SJCRH30 (cell line): ENCODE measurements around the gene MICU2. TPM values are rescaled to one million over a fixed set of nuclear protein-coding genes. Genes with fewer than 3 reads are reported as not detected.

Experiments
- DNase-seq, 2 experiments: peaks; one replicate each; pipeline ENCODE4 v3.0.0-alpha.2; 2015 to 2020
- H3K27ac ChIP-seq: fragments of 250-450 bp; sonication (Bioruptor Pico); 2 replicates; pipeline ENCODE4 v1.5.1; 2020; ENCODE audit warnings: mild to moderate bottlenecking, moderate library complexity
- H3K27me3 ChIP-seq: fragments of 250-450 bp; sonication (Bioruptor Pico); 2 replicates; pipeline ENCODE4 v1.5.1; 2020; ENCODE audit warnings: mild to moderate bottlenecking, moderate library complexity
- H3K36me3 ChIP-seq: fragments of 250-450 bp; sonication (Bioruptor Pico); 2 replicates; pipeline ENCODE4 v1.5.1; 2020; ENCODE audit warnings: mild to moderate bottlenecking, moderate library complexity
- H3K4me1 ChIP-seq: fragments of 250-450 bp; sonication (Bioruptor Pico); 2 replicates; pipeline ENCODE4 v1.5.1; 2020; ENCODE audit warnings: mild to moderate bottlenecking, moderate library complexity
- H3K4me3 ChIP-seq: fragments of 250-450 bp; sonication (Bioruptor Pico); 2 replicates; pipeline ENCODE4 v1.5.1; 2020; ENCODE audit warnings: mild to moderate bottlenecking, moderate library complexity
- H3K9me3 ChIP-seq: fragments of 250-450 bp; sonication (Bioruptor Pico); replicated peaks from 2 replicates; pipeline ENCODE4 v1.5.1; 2020; ENCODE audit warnings: mild to moderate bottlenecking, moderate library complexity
- total RNA-seq: library from RNA; depleted of rRNA; stranded (reverse); fragments of >200 nt; shearing (Covaris generic); gene quantifications from 2 replicates; pipeline ENCODE4 v1.2.3, GENCODE V29; 2014; rRNA removed

The MICU2 gene, protein sequence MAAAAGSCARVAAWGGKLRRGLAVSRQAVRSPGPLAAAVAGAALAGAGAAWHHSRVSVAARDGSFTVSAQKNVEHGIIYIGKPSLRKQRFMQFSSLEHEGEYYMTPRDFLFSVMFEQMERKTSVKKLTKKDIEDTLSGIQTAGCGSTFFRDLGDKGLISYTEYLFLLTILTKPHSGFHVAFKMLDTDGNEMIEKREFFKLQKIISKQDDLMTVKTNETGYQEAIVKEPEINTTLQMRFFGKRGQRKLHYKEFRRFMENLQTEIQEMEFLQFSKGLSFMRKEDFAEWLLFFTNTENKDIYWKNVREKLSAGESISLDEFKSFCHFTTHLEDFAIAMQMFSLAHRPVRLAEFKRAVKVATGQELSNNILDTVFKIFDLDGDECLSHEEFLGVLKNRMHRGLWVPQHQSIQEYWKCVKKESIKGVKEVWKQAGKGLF
- total RNA-seq, result 66.6 and 75.1 TPM in 2 replicates

DNA sequence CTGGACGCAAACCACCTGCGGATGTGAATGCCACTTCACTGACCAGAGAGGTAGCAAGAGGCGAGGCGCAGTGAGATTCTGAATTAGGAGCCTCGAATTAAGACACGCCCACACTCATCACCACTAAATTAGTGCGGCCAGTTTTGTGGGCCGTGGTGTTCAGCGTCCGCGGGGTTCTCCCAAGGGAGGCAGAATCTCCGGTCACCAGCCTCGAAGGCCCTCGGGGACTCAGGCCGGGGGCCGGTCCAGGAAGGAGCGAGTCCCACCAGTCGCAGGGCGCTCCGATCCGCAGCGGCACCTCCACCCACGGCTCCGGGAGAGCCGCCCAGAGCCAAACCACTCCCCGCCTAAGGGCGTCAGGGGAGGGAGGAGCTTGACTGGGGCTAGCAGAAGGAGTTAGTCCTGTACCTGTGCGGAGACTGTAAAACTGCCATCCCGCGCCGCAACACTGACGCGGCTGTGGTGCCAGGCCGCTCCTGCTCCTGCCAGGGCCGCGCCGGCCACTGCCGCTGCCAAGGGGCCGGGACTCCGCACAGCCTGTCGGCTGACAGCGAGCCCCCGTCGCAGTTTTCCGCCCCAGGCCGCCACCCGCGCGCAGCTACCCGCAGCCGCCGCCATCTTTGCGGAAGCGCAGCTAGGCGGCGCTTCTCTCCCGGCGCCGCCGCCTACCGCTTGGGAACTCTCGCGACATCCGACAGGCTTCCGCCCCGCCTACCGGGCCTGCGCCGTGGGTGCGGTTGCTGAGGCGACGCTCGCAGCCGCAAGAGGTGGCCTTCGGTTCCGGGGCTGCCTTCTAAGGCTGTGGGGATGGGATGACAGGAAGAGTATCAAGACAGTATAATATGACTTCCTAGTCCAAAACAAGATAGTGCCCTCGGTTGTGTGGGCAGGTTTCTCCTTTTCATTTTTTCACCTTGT, at the start of gene MICU2:
MICU2 (minus strand) TSS at position 640 of the 918 bp plus-strand sequence; CDS start at position 618, 22 bp downstream.
- H3K27me3 ChIP-seq, result no peaks in the 10 kb centered on the region
- H3K4me3 ChIP-seq, result peak within 1 kb of the TSS; percentile 93
- no peaks in the 10 kb centered on the region for H3K4me1 ChIP-seq
- peak within 1 kb of the TSS; percentile 89 for H3K27ac ChIP-seq
- DNase-seq, result peak; percentile 96 to 97
- peaks cover 8% of the 10 kb centered on the region; the same call in 1 of the 2 replicates for H3K36me3 ChIP-seq
- H3K9me3 ChIP-seq, result no peaks in the 10 kb centered on the region

GRCh38 chr13:21641629-21642028, 37.7 kb upstream of the MICU2 start:
- H3K27me3 ChIP-seq, result peaks cover 3% of the 10 kb centered on the region; the same call in 1 of the 2 replicates
- no peaks in the 10 kb centered on the region for H3K9me3 ChIP-seq
- no peak for DNase-seq
- H3K4me3 ChIP-seq, result no peak overlapping the region
- H3K4me1 ChIP-seq, result no peaks in the 10 kb centered on the region
- no peaks in the 10 kb centered on the region for H3K36me3 ChIP-seq
- H3K27ac ChIP-seq, result no peak overlapping the region

DNA sequence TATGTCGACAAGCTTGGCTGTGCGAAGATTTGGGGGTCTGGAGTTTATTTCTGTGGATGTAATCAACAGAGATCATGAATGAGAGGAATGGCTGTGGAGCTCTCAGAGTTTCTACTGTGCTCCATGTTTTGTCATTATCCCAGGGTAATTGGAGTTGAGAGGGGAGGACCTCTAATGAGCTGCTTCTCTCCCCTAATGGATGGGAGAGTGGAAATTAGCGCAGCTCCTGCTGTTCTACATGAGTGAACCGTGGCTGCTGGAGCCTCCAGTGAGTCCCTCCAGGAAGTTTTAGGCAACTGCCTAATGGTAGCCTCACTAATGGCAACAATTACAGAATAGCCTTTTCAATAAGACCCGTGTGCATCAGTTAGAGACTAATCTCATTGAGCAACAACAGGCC, 35.6 kb upstream of the MICU2 start:
- Histone ChIP-seq H3K4me3 (no peak overlapping the region), H3K9me3 (no peaks in the 10 kb centered on the region), H3K27me3 (peaks cover 3% of the 10 kb centered on the region; the same call in 1 of the 2 replicates), H3K4me1 (no peaks in the 10 kb centered on the region), H3K27ac (no peak overlapping the region), H3K36me3 (no peaks in the 10 kb centered on the region)
- no peak for DNase-seq

DNA sequence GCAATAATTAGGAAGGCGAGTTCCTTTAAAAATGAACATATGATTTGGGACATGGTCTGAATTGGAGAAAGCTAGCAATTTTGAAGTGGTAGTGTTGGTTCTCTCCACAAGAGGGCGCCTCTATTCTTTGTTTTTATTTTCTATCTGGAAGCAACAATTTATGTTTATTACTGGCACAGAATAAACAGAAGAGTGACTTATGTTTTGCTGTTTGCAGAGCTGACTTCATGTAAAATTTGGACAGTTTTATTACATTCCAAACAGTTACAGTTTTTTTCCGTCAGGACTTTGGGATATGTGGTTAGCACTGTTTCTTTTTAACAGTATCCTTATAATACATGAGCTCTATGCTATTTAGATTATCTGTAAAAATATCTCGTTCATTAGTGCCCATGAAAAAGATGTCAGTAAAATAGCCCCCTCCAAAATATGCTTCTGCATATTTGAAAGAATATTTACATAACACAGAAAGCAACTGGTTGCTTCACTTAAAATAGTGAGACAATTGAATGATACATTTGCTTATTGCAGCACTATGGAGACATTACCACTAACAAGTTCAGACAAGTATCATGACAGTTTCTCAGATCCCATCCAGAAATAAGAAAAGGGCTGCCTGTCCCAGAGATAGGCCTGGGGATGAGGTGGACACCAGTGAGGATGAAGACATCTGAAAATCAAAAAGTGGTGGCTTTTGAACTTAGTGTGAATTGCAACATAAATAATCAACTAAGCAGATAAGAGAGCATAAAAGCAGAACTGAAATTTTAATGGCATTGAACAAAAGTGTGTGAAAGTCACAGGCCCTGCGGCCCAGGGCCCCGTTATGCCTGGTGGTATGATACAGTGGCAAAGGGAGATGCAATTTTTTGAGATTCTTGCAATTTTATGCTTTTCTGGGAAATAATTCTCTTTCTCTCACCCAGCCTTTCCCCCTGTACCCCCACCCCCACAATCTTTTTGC, 34.6 kb upstream of the MICU2 start:
- Histone ChIP-seq H3K27me3 (peaks cover 3% of the 10 kb centered on the region; the same call in 1 of the 2 replicates), H3K27ac (no peak overlapping the region), H3K9me3 (no peaks in the 10 kb centered on the region), H3K4me1 (no peaks in the 10 kb centered on the region), H3K4me3 (no peak overlapping the region), H3K36me3 (no peaks in the 10 kb centered on the region)
- DNase-seq, result peak in 1 of 2 experiments; percentile 58

DNA sequence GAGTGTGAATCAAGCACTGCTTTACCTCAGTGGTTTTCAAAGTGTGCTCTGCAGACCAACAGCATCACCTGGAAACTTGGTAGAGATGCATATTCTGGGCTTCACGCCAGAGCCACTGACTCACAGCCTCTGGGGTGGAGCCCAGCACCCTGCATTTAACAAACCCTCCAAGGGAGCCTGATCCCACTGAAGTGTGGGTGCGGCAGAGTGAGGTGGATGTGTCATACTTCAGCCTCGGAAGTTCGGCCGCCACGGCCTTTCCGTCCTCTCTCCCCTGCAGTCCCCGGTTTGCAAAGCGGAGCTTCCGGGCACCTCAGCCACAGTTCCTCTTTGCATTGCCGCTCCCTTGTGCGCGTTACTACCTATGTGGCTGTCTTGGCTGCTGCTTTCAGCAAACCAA, 33.3 kb upstream of the MICU2 start:
- peak in 1 of 2 experiments; percentile 10 for DNase-seq
- H3K27ac ChIP-seq, result no peak overlapping the region

DNA sequence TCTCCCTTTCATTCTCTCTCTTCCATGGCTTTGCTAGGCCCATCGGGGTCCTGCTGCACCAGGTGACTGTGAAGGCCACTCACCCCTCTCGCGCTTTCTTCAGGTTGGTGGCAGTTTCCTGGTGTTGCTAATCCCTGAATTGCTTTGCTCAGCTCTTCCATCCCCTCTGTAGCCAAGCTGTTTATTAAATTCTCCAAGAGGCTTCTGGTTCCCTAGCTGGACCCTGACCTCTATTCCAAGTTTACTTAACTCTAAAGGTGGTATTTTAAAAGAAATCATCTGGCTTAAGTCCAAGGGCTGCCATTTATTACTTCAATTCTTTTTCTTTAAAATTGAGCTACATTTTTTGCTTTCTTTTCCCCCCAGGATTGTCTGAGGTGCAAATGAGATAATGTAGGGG, 32.7 kb upstream of the MICU2 start:
- Histone ChIP-seq H3K27me3 (no peaks in the 10 kb centered on the region), H3K36me3 (no peaks in the 10 kb centered on the region), H3K27ac (no peak overlapping the region), H3K9me3 (peaks cover 2% of the 10 kb centered on the region), H3K4me1 (no peaks in the 10 kb centered on the region), H3K4me3 (no peak overlapping the region)
- no peak for DNase-seq

More for the DNA sequence above, 33.3 kb upstream of the MICU2 start:
- H3K9me3 ChIP-seq, result no peaks in the 10 kb centered on the region
- no peak overlapping the region for H3K4me3 ChIP-seq
- peaks cover 3% of the 10 kb centered on the region; the same call in 1 of the 2 replicates for H3K27me3 ChIP-seq
- H3K4me1 ChIP-seq, result no peaks in the 10 kb centered on the region
- no peaks in the 10 kb centered on the region for H3K36me3 ChIP-seq

DNA sequence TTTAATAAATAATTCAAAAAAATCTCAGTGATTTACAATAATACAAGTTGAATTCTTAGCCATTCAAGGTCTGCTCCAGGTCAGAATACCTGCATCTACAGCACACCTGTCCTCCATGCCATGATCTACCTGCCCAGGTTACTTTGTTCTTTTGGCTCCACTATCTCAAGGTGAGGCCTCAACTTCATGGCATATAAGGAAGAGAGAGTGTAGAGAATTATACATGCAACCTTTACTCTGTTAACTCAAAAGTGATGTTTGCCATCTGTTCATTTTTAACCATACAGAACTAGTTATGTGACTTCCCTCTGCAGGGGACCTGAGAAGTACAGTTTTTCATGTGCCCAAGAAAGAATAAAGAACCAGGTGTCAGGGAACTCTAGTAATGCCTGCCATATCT, 28.2 kb upstream of the MICU2 start:
- DNase-seq, result no peak
- H3K27me3 ChIP-seq, result no peaks in the 10 kb centered on the region

DNA sequence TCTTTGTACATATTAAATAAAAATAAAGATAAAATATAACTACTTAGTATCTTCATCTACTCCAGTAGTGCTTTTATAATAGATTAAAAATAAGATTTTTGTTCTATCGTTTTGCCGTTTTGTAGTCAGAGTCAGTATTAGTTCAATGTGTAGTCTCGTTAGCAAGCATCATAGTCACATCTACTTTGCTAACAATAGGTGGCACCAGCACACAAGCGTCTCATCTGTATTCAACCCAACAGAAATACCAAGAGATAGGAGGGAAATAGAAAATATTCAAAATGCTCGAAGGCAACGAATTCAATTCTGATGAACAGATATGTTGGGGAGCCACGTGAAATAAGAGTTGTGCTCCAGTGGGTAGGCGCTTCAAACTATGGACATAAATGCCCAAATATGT, 21.4 kb upstream of the MICU2 start:
- Histone ChIP-seq H3K4me3 (no peak overlapping the region), H3K9me3 (no peaks in the 10 kb centered on the region), H3K27me3 (no peaks in the 10 kb centered on the region), H3K36me3 (no peaks in the 10 kb centered on the region), H3K4me1 (no peaks in the 10 kb centered on the region), H3K27ac (no peak overlapping the region)
- DNase-seq, result peak in 1 of 2 experiments; percentile 61

More for the DNA sequence above, 28.2 kb upstream of the MICU2 start:
- H3K36me3 ChIP-seq, result no peaks in the 10 kb centered on the region
- H3K4me3 ChIP-seq, result no peak overlapping the region
- H3K4me1 ChIP-seq, result no peaks in the 10 kb centered on the region
- H3K9me3 ChIP-seq, result peaks cover 10% of the 10 kb centered on the region
- H3K27ac ChIP-seq, result no peak overlapping the region

GRCh38 chr13:21620861-21621260, 16.9 kb upstream of the MICU2 start:
- Histone ChIP-seq H3K9me3 (no peaks in the 10 kb centered on the region), H3K27me3 (no peaks in the 10 kb centered on the region), H3K27ac (no peak overlapping the region), H3K4me3 (no peak overlapping the region), H3K36me3 (no peaks in the 10 kb centered on the region), H3K4me1 (peaks cover 4% of the 10 kb centered on the region; the same call in 1 of the 2 replicates)
- DNase-seq, result no peak

GRCh38 chr13:21619633-21620220, 15.8 kb upstream of the MICU2 start:
- H3K36me3 ChIP-seq, result no peaks in the 10 kb centered on the region
- no peaks in the 10 kb centered on the region for H3K9me3 ChIP-seq
- H3K27ac ChIP-seq, result no peak overlapping the region
- no peak overlapping the region for H3K4me3 ChIP-seq
- no peak for DNase-seq
- no peaks in the 10 kb centered on the region for H3K27me3 ChIP-seq
- peaks cover 4% of the 10 kb centered on the region; the same call in 1 of the 2 replicates for H3K4me1 ChIP-seq

GRCh38 chr13:21616880-21617279, 12.9 kb upstream of the MICU2 start:
- H3K9me3 ChIP-seq, result no peaks in the 10 kb centered on the region
- no peaks in the 10 kb centered on the region for H3K36me3 ChIP-seq
- peaks cover 12% of the 10 kb centered on the region; the same call in 1 of the 2 replicates for H3K4me1 ChIP-seq
- no peak overlapping the region for H3K27ac ChIP-seq
- peak in 1 of 2 experiments; percentile 44 for DNase-seq
- peak overlapping the region; percentile 30 for H3K4me3 ChIP-seq
- no peaks in the 10 kb centered on the region for H3K27me3 ChIP-seq

DNA sequence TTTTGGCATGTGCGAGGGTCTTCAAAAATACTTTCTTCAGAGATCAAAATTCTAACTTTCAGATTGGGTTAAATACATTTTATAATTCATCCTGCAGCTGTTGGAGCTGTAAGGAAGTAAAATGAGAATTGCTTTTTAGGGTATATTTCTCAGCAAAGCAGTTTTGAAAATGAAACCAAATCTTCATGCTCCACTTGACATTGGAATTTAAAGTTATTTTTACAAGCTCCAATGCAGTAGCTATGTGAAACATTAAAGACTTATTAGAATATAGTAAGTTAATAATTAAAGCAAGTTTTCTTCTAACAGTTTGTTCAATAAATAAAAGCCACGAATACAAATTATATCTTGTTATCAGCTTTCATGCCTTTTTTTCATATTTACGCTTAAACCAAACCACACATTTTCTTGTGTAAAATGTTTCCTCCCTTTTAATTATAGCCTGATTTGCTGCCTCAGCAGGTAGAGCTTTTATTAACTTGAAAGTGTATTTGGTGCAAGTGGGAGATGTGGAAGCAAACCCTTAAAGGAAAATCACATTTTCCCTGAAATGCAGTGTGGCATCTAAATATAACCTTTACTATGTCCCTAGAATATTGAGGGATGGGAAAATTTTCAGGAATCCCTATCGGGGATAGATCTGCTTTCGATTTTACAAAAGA, 12.4 kb upstream of the MICU2 start:
- Histone ChIP-seq H3K4me1 (peaks cover 12% of the 10 kb centered on the region; the same call in 1 of the 2 replicates), H3K9me3 (no peaks in the 10 kb centered on the region), H3K27me3 (no peaks in the 10 kb centered on the region), H3K27ac (no peak overlapping the region), H3K4me3 (peak overlapping the region; percentile 30), H3K36me3 (no peaks in the 10 kb centered on the region)
- no peak for DNase-seq

DNA sequence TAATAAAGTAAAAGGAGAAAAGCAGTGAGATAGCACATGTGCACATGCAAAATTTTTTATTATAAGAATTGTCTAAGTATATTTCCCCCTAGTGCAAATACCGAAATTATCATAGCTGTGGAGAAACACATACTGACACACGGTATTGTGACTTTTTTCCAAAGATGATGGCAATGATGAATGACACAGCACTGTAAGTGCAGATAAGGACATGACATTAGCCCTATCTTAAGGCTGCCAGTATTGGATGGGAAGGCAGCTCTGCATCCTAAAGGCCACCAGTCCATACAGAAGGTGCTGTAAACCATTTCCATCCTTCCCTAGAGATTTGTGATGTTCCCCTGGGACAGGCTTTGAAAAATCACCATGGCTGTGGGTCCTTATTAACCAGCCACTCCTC, 11.5 kb upstream of the MICU2 start:
- Histone ChIP-seq H3K27ac (no peak overlapping the region), H3K9me3 (no peaks in the 10 kb centered on the region), H3K36me3 (no peaks in the 10 kb centered on the region), H3K4me1 (peaks cover 12% of the 10 kb centered on the region; the same call in 1 of the 2 replicates), H3K4me3 (no peak overlapping the region), H3K27me3 (no peaks in the 10 kb centered on the region)
- DNase-seq, result no peak
